Inflammatory macrophage treated with lipopolysaccharide for 4 hours (primary cell): ENCODE data around the gene EYS.

Experiments
- DNase-seq: peaks from one replicate; pipeline ENCODE4 v3.0.0-alpha.2; 2020

EYS gene

DNA sequence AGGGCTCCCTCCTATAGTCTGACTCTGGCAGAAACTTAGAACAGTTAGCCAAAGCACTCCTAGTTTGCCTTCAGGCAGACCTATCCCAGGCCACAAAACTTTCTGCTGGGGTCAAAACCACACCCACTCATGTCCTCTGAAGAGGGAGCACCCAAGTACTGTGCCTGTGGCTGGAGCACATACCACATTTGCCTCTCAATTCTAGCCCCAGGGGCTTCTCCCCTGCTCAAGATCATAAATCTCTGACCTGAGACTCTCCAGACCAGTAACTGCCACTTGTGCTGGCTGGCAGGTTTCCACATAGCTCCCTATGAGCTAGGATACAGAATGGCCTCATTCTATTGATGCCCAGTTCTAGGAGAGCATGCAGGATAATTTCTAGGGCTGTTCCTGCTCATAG, 781.0 kb downstream of the EYS start:
- no peak for DNase-seq

DNA sequence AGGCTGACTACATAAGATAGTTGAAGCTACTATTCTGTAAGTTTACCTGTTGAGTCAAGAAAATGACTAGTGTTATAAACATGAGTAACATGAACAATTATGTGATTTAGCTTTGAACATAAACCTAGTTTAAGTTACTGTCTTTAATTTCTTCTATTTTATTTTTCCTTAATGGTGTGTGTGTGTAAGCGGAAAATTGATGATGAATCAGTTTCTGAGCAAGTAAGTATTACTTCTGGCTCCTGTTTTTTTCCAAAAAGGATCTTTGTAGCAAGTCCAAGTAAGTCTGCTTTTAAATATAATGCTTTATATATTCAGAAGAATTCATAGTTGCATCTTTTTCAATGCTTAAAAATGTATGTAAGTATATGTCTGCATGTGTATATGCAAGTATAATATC, 786.8 kb downstream of the EYS start:
- DNase-seq = no peak

DNA sequence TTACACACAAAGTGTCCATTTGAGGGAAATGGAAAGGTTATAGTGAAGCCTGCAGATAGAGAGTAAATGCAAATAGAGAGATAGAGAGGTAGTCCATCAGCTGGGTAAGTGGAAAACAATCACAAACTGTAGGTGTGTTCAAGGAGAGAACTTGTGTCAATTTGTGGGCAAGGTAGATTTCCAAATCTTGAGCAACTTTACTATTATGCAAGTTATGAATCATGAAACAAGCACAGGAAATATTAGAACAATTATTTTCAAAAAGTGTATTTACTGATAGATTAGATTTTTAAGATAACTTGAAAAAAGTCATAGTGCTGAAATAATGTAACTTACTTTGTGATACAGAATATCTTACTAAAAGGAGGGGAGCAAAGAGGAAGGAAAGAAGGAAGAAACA, 792.9 kb downstream of the EYS start:
- no peak for DNase-seq

GRCh38 chr6:64912966-64913365, 794.1 kb downstream of the EYS start:
- DNase-seq = no peak

- no peak for DNase-seq
Observed at GRCh38 chr6:64908104-64908503, 798.9 kb downstream of the EYS start.

DNA sequence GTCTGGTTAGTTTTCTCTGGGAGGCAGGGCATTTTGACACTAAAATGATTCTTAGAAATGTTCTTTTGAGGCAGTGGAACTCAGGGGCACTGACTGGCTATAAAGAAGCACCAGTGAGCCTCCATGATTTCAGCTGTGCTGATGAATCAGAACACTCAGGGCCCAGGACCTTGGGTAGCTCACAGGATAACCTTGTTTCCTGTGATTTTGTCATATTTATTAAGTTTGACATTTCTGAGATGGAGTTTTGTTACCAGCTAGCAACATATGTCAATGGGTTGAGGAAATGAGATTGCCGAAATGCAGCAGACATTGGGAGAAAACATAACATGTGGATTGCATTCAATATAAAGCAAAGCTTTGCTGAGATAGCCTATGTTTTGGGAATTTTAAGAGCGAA, 802.4 kb downstream of the EYS start:
- DNase-seq = no peak

GRCh38 chr6:64902596-64902995, 804.4 kb downstream of the EYS start:
- DNase-seq = no peak

DNA sequence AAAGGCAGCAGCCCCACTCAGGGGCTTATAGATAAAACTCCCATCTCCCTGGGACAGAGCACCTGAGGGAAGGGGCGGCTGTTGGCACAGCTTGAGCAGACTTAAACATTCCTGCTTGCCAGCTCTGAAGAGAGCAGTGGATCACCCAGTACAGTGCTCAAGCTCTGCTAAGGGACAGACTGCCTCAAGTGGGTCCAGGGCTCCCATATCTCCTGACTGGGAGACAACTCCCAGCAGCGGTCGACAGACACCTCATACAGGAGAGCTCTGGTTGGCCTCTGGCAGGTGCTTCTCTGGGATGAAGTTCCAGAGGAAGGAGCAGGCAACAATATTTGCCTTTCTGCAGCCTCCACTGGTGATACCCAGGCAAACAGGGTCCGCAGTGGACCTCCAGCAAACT, 810.1 kb downstream of the EYS start:
- DNase-seq = no peak

DNA sequence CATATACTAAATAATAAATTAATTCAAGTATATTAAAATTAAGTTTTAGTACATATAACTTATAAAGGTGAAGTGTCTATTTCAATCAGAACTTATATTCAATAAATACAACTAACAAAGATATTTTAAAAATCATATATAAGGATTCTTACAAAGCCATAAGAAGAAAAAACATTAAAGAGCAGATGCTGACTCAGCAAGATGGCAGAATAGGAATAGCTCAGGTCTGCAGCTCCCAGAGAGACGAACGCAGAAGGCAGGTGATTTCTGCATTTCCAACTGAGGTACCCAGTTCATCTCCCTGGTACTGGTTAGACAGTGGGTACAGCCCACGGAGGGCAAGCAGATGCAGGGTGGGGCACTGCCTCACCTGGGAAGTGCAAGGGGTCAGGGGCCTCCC, 811.1 kb downstream of the EYS start:
- DNase-seq = no peak

DNA sequence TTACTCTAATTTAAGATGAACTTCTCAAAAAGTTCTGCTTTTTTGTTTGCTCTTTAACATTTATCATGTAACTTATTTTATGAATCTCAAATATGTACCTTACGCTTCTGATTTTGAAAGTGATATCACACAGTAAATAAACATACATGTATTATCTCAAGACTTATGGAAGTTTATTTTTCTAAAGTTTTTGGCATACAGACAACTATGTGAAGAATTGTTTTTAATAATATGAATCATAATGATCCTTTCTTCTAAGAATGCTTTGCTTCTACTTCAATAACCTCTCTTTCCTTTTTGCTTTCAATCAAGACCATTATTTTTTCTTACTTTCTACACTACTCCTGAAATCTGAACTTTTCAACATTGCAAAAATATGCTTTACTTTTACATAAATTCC, 816.4 kb downstream of the EYS start:
- DNase-seq = no peak

DNA sequence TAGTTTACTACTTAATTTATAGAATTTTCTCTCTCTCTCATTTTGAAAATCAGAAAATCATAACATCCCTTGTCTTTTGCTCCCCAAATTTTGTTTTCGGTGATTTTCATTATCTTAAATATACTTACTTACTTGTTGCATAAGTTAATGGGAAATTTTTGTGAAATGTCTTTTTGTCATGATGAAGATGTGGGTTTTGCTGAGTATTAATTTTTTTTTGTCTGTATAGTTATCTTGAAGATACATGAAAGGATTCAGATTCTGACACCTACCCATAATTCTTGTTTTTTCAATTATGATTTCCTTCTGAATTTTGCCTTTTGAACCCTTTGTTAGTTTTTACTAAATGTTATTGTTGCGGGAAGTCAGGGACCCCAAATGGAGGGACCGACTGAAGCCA, 817.9 kb downstream of the EYS start:
- DNase-seq = no peak

DNA sequence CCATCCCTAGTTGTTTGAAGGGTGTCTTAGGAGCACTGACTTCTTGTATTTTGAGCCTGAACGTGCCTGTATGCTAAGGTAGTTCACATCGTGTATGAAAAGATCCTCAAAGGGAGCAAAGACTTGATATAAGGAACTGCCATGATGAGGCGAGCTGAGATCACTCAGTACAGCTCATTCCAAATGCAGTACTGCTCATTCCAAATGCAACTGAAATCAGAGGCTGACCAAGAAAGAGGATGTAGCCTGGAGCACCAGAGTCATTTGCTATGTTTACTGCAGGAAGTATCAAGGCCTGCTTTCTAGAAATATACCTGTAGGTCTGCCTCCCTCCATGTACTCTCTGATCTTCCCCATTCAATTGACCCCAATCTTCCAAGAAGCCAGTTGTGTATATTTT, 832.2 kb downstream of the EYS start:
- DNase-seq = no peak

GRCh38 chr6:64872633-64873032, 834.4 kb downstream of the EYS start:
- no peak for DNase-seq

DNA sequence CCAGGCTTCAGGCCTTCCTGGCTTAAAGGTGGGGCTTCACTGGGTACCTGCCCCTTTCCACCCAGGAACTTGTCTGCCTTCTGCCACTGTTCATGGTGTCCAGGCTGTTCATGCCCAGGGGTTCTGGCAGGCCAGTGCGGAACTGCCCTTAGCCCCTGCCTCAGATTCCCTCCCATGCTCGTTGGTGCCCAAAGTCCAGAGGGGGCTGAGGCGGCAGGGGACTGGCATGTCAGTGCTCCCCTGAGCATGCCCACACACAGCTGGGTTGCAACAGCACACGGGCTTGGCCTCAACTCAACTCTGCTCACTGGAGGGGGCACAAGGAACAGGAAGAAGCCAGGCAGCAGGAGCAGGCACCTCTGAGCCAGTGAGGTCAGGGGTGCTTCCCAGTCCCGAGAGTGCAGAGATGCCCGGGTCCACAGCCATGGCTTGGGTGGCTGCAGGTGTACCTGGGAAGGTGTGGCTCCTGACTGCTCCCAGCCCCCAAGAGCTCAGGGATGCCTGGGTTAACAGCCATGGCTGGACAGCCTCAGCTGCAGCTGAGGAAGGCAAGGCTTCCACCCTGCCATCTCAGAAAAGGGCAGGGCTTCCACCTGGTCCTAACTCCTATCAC, 845.9 kb downstream of the EYS start:
- no peak for DNase-seq

GRCh38 chr6:64860203-64860602, 846.8 kb downstream of the EYS start:
- DNase-seq = no peak

DNA sequence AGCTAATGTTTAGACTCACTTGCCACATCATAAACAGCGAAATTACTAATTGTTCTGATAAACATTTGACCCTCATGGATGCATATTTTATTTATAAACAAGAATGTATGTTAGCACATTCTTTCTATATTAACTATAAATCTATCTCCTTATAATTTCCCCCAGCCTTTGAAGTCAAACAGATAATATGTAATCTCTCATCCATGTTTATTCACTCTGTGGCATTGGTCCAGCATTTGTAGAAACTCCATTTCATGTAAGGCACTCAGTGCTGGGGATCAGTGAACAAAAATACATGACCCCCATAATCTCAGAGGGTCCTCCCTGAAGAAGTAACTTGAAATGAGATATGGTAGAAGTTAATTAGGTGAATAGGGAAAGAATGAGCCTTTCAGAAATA, 856.9 kb downstream of the EYS start:
- no peak for DNase-seq

GRCh38 chr6:64848467-64848866, 858.6 kb downstream of the EYS start:
- no peak for DNase-seq

GRCh38 chr6:64847396-64847795, 859.6 kb downstream of the EYS start:
- no peak for DNase-seq

- no peak for DNase-seq
Observed at GRCh38 chr6:64838726-64839125, 868.3 kb downstream of the EYS start.

DNA sequence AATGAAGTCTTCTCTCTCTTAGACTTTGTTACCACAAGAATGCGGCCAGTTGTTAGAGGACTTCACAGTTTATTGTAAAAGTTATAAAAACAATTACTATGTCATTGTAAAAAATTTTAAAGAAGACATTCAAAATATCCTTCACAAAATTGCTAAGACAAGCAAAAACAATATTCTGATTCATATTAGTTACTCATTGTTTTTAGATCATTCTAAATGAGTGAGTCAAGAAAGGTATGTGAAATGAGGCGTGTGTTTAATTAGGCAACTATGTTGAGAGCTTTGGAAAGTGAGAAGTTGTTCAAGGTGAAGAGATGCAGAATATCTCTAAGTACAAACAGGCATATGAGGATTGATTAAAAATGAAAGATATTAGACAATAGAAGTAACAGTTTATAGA, 875.3 kb downstream of the EYS start:
- DNase-seq = no peak

GRCh38 chr6:64817525-64817924, 889.5 kb downstream of the EYS start:
- DNase-seq = no peak

DNA sequence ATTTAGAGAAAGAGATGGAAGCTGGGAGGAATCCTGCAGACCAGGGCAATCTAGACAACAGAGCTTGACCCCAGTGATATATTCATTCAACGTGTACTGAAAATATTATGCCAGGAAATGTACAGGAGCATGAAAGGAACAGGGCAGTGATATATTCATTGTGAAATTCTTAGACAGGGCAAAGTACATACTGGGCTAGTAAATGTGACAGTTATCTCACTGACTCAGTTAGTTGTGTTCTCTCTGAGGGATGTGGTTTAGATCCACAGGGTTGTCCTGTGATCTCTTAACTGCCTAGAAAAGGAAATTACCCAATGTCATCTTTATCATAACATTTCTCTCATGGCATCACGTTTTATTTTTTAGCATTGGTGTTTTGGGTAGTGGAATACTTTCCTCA, 891.3 kb downstream of the EYS start:
- no peak for DNase-seq

- no peak for DNase-seq
Observed at GRCh38 chr6:64812138-64812537, 894.9 kb downstream of the EYS start.

GRCh38 chr6:64811119-64811518, 895.9 kb downstream of the EYS start:
- no peak for DNase-seq

- no peak for DNase-seq
Observed at GRCh38 chr6:64807785-64808184, 899.2 kb downstream of the EYS start.
